Measurements from ENCODE around the gene WIF1. TPM values are rescaled to one million over a fixed set of nuclear protein-coding genes. Genes with fewer than 3 reads are reported as not detected.

WIF1 gene
- total RNA-seq, 1 experiment from 2014 or later: not detected

GRCh38 chr12:65152012-65152411 lies 30.9 kb upstream of the WIF1 start:
- no peaks in the 10 kb centered on the region for H3K9me2 ChIP-seq (ENCODE audit: insufficient read depth)
- H3K4me1 ChIP-seq (replicated peaks; ENCODE audit: insufficient read depth): peaks cover 6% of the 10 kb centered on the region; the same call in 1 of the 2 replicates
- no peak for DNase-seq
- H3F3A ChIP-seq (ENCODE audit: insufficient read depth, low read depth): no peaks in the 10 kb centered on the region
- BruUV-seq (replicated peaks): no TSS peak
- no peaks in the 10 kb centered on the region for H4K20me1 ChIP-seq (ENCODE audit: insufficient read depth)
- intact Hi-C loops (cut with micrococcal nuclease; ENCODE audit: unreplicated experiment): no loop called here
- no peak overlapping the region for H3K27ac ChIP-seq
- TF ChIP-seq, protein P1, sequence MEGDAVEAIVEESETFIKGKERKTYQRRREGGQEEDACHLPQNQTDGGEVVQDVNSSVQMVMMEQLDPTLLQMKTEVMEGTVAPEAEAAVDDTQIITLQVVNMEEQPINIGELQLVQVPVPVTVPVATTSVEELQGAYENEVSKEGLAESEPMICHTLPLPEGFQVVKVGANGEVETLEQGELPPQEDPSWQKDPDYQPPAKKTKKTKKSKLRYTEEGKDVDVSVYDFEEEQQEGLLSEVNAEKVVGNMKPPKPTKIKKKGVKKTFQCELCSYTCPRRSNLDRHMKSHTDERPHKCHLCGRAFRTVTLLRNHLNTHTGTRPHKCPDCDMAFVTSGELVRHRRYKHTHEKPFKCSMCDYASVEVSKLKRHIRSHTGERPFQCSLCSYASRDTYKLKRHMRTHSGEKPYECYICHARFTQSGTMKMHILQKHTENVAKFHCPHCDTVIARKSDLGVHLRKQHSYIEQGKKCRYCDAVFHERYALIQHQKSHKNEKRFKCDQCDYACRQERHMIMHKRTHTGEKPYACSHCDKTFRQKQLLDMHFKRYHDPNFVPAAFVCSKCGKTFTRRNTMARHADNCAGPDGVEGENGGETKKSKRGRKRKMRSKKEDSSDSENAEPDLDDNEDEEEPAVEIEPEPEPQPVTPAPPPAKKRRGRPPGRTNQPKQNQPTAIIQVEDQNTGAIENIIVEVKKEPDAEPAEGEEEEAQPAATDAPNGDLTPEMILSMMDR (conservative IDR thresholded peaks at IDR 0.05): no peak
- TF ChIP-seq EZH2 (IDR thresholded peaks at IDR 0.05; ENCODE audit: low read depth): no peak
- no peak overlapping the region for H2AFZ ChIP-seq
- POLR2A ChIA-PET (ENCODE audit: unreplicated experiment): no interaction called here
- H3K4me2 ChIP-seq: no peak overlapping the region
- no peaks in the 10 kb centered on the region for H3K79me2 ChIP-seq (ENCODE audit: low read depth)
- CTCF ChIA-PET: no interaction called here
- no peaks in the 10 kb centered on the region for H3K36me3 ChIP-seq (ENCODE audit: low read depth)
- no peaks in the 10 kb centered on the region; the same call in 1 of the 2 replicates for H3K9me3 ChIP-seq (ENCODE audit: insufficient read depth, low read depth)
- no peaks in the 10 kb centered on the region for H3K27me3 ChIP-seq (ENCODE audit: insufficient read depth, low read depth)
- no peak overlapping the region for H3K4me3 ChIP-seq

GRCh38 chr12:65147312-65147905 lies 26.3 kb upstream of the WIF1 start:
- H3K27me3 ChIP-seq (ENCODE audit: insufficient read depth, low read depth): no peaks in the 10 kb centered on the region
- H3K4me1 ChIP-seq (replicated peaks; ENCODE audit: insufficient read depth): no peaks in the 10 kb centered on the region
- H3K79me2 ChIP-seq (ENCODE audit: low read depth): no peaks in the 10 kb centered on the region
- H3K4me2 ChIP-seq: no peak overlapping the region
- POLR2A ChIA-PET (ENCODE audit: unreplicated experiment): no interaction called here
- CTCF ChIA-PET: no interaction called here
- intact Hi-C loops (cut with micrococcal nuclease; ENCODE audit: unreplicated experiment): no loop called here
- no peak for TF ChIP-seq EZH2 (IDR thresholded peaks at IDR 0.05; ENCODE audit: low read depth)
- TF ChIP-seq, protein P1 (conservative IDR thresholded peaks at IDR 0.05): no peak
- no peak for DNase-seq
- H2AFZ ChIP-seq: no peak overlapping the region
- H3K36me3 ChIP-seq (ENCODE audit: low read depth): no peaks in the 10 kb centered on the region
- H3F3A ChIP-seq (ENCODE audit: insufficient read depth, low read depth): no peaks in the 10 kb centered on the region
- no TSS peak for BruUV-seq (replicated peaks)
- no peaks in the 10 kb centered on the region; the same call in 1 of the 2 replicates for H3K9me3 ChIP-seq (ENCODE audit: insufficient read depth, low read depth)
- no peaks in the 10 kb centered on the region for H4K20me1 ChIP-seq (ENCODE audit: insufficient read depth)
- 0 out of 2 replicates have a peak, but pooled peaks cover 5% of the 10 kb centered on the region for H3K9me2 ChIP-seq (ENCODE audit: insufficient read depth)
- H3K27ac ChIP-seq: no peak overlapping the region
- no peak overlapping the region for H3K4me3 ChIP-seq

GRCh38 chr12:65140738-65141137 lies 19.6 kb upstream of the WIF1 start:
- no peaks in the 10 kb centered on the region for H3K36me3 ChIP-seq (ENCODE audit: low read depth)
- DNase-seq: no peak
- no peaks in the 10 kb centered on the region for H3K79me2 ChIP-seq (ENCODE audit: low read depth)
- H2AFZ ChIP-seq: no peak overlapping the region
- H3K4me3 ChIP-seq: no peak overlapping the region
- no peak overlapping the region for H3K4me2 ChIP-seq
- 0 out of 2 replicates have a peak, but pooled peaks cover 5% of the 10 kb centered on the region for H3K9me2 ChIP-seq (ENCODE audit: insufficient read depth)
- no peaks in the 10 kb centered on the region for H3K27me3 ChIP-seq (ENCODE audit: insufficient read depth, low read depth)
- CTCF ChIA-PET: no interaction called here
- no peak overlapping the region for H3K27ac ChIP-seq
- no peaks in the 10 kb centered on the region for H3K4me1 ChIP-seq (replicated peaks; ENCODE audit: insufficient read depth)
- TF ChIP-seq EZH2 (IDR thresholded peaks at IDR 0.05; ENCODE audit: low read depth): no peak
- TF ChIP-seq, protein P1 (conservative IDR thresholded peaks at IDR 0.05): no peak
- intact Hi-C loops (cut with micrococcal nuclease; ENCODE audit: unreplicated experiment): no loop called here
- H3F3A ChIP-seq (ENCODE audit: insufficient read depth, low read depth): no peaks in the 10 kb centered on the region
- no peaks in the 10 kb centered on the region for H3K9me3 ChIP-seq (ENCODE audit: insufficient read depth, low read depth)
- POLR2A ChIA-PET (ENCODE audit: unreplicated experiment): no interaction called here
- no TSS peak for BruUV-seq (replicated peaks)
- H4K20me1 ChIP-seq (ENCODE audit: insufficient read depth): no peaks in the 10 kb centered on the region

All from PC-9 (cell line).